MCF 10A (cell line): ENCODE results near the gene SLC38A2. TPM values are rescaled to one million over a fixed set of nuclear protein-coding genes. Genes with fewer than 3 reads are reported as not detected.
A peak's percentile ranks its signal among the peaks of the same experiment; 100 is the strongest.
"Not testable (repeated sequence)": the region's sequence is repeated elsewhere in the genome, so short reads cannot be mapped to it uniquely, and the experiment has no call there.

ENCODE experiments used
- BruUV-seq: library from RNA; stranded (reverse); fragments of 400-500 nt; replicated peaks from 2 replicates; lab custom pipeline; 2021; lab: Mats Ljungman, UMichigan
- CTCF ChIA-PET: fragments of 300-600 bp; sonication (Branson Sonifier 250); formaldehyde crosslinking; extraction: SDS; loops from one replicate; lab custom pipeline; 2021; ENCODE audit warnings: antibody characterized with exemption, inconsistent platforms; lab: Yijun Ruan, JAX
- POLR2A ChIA-PET: fragments of 300-600, 350-650 bp; sonication (Branson Sonifier 250); formaldehyde crosslinking; extraction: SDS; loops from one replicate; lab custom pipeline; 2020; ENCODE audit warnings: antibody characterized with exemption, inconsistent platforms; lab: Yijun Ruan, JAX
- DNase-seq: peaks from one replicate; pipeline ENCODE4 v3.0.0-alpha.2; 2018; ENCODE audit not compliant: unreplicated experiment
- H3K27ac Mint-ChIP-seq: one replicate; pipeline ENCODE4 v1.8.0; 2022; ENCODE audit warnings: mild to moderate bottlenecking, low read depth, mixed read lengths; ENCODE audit not compliant: unreplicated experiment
- H3K27me3 Mint-ChIP-seq: one replicate; pipeline ENCODE4 v1.8.0; 2022; ENCODE audit warnings: mixed read lengths; ENCODE audit not compliant: insufficient read depth, unreplicated experiment
- H3K36me3 Mint-ChIP-seq: one replicate; pipeline ENCODE4 v1.8.0; 2022; ENCODE audit warnings: mild to moderate bottlenecking, moderate library complexity, mixed read lengths; ENCODE audit not compliant: insufficient read depth, unreplicated experiment
- H3K4me1 Mint-ChIP-seq: one replicate; pipeline ENCODE4 v1.8.0; 2022; ENCODE audit warnings: mixed read lengths; ENCODE audit not compliant: insufficient read depth, unreplicated experiment
- H3K4me3 Mint-ChIP-seq: one replicate; pipeline ENCODE4 v1.8.0; 2022; ENCODE audit warnings: mild to moderate bottlenecking, moderate library complexity, mixed read lengths; ENCODE audit not compliant: unreplicated experiment
- H3K9me3 Mint-ChIP-seq: one replicate; pipeline ENCODE4 v1.8.0; 2022; ENCODE audit warnings: mixed read lengths; ENCODE audit not compliant: unreplicated experiment
- CTCF ChIP-seq: fragments of 200-600 bp; IDR thresholded peaks from one replicate; pipeline ENCODE4 v1.8.0; 2022; ENCODE audit warnings: antibody characterized with exemption, mild to moderate bottlenecking; ENCODE audit not compliant: unreplicated experiment
- intact Hi-C: fragments of 100-400 bp; cut with micrococcal nuclease; formaldehyde crosslinking; loops from 2 replicates; pipeline ENCODE4 v1.14.1; 2022
- total RNA-seq: library from RNA; stranded (reverse); gene quantifications from 2 replicates; pipeline ENCODE4 v1.2.3, GENCODE V29; 2022

The SLC38A2 gene
- total RNA-seq, 1 experiment from 2014 or later: 1,070 TPM

GRCh38 chr12:46343118-46343852, 29.3 kb downstream of the SLC38A2 start:
- POLR2A ChIA-PET: interaction anchor here (0.6 to 1.9 kb wide), 5 partner anchors 13 to 588 kb away, joined by 3 to 8 read pairs (median 8); partner anchors contain the start of gene SLC38A1
- Mint-ChIP-seq H3K4me3 (no peak overlapping the region), H3K4me1 (peaks cover 14% of the 10 kb centered on the region), H3K27ac (no peak overlapping the region), H3K9me3 (no peaks in the 10 kb centered on the region), H3K36me3 (no peaks in the 10 kb centered on the region), H3K27me3 (no peaks in the 10 kb centered on the region)
- TF ChIP-seq CTCF: no peak
- intact Hi-C loops: loop anchor here (5.0 kb wide), 1 partner anchor 589 kb away; no protein-coding TSS in a partner anchor
- no TSS peak for BruUV-seq
- CTCF ChIA-PET: interaction anchor here (0.6 to 2.6 kb wide), 11 partner anchors 11 to 1547 kb away, joined by 3 to 11 read pairs (median 3); no protein-coding TSS in a partner anchor
- peak; percentile 25 for DNase-seq

DNA sequence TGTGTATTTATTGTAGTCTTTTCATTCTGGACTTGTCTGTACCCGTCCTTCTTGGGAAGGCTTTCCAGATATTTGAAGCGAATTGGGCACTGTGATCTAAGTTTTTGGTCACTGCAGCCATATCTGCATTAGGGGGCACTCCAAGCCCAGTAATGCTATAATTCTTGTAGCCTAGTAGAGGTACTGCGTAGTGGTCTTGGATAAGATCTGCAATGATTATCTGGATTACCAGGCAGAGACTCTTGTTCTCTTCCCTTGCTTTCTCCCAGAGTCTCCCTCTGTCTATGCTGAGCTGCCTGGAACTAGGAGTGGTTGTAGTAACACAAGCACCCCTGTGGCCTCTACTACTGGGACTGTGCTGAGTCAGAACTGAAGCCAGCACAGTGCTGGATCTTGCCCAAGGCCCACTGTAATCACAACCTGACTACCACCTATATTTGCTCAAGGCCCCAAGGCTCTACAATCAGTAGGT, 30.0 kb downstream of the SLC38A2 start:
- no peaks in the 10 kb centered on the region for H3K27me3 Mint-ChIP-seq
- peak; percentile 31 for TF ChIP-seq CTCF
- no peaks in the 10 kb centered on the region for H3K9me3 Mint-ChIP-seq
- H3K4me1 Mint-ChIP-seq: peaks cover 14% of the 10 kb centered on the region
- peak overlapping the region; percentile 81 for H3K27ac Mint-ChIP-seq
- DNase-seq: peak; percentile 63
- no peaks in the 10 kb centered on the region for H3K36me3 Mint-ChIP-seq
- intact Hi-C loops: loop anchor here (5.0 kb wide), 1 partner anchor 590 kb away; no protein-coding TSS in a partner anchor
- CTCF ChIA-PET: interaction anchor here (0.6 to 2.6 kb wide), 12 partner anchors 11 to 1547 kb away, joined by 3 to 11 read pairs (median 4); no protein-coding TSS in a partner anchor
- no TSS peak for BruUV-seq
- POLR2A ChIA-PET: interaction anchor here (0.7 to 1.9 kb wide), 4 partner anchors 14 to 226 kb away, joined by 3 to 8 read pairs (median 6); no protein-coding TSS in a partner anchor
- no peak overlapping the region for H3K4me3 Mint-ChIP-seq

DNA sequence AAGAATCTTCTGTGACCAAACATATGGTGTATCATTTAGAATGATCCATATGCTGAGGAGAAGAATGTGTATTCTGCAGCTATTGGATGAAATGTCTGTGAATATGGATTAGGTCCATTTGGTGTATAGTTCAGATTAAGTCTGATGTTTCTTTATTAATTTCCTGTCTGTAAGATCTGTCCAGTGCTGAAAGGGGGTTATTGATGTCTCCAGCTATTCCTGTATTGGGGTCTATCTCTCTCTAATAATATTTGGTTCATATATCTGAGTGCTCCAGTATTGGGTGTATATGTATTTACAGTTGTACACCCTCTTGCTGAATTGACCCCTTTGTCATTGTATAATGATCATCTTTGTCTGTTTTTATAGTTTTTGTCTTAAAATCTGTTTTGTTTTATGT, 33.5 kb downstream of the SLC38A2 start:
- peaks cover 14% of the 10 kb centered on the region for H3K4me1 Mint-ChIP-seq
- no peaks in the 10 kb centered on the region for H3K36me3 Mint-ChIP-seq
- H3K4me3 Mint-ChIP-seq: no peak overlapping the region
- no peak overlapping the region for H3K27ac Mint-ChIP-seq
- no peaks in the 10 kb centered on the region for H3K9me3 Mint-ChIP-seq
- ChIA-PET CTCF (no interaction called here), POLR2A (interaction anchor here (0.6 kb wide), 1 partner anchor 70 kb away, joined by 3 read pairs; the partner anchor contains the start of gene SLC38A1)
- intact Hi-C loops: loop anchor here (10.0 kb wide), 1 partner anchor 204 kb away; no protein-coding TSS in a partner anchor
- no peak for TF ChIP-seq CTCF
- H3K27me3 Mint-ChIP-seq: no peaks in the 10 kb centered on the region
- BruUV-seq: no TSS peak
- DNase-seq: no peak

GRCh38 chr12:46332260-46332659, 40.3 kb downstream of the SLC38A2 start:
- Mint-ChIP-seq H3K27me3 (no peaks in the 10 kb centered on the region), H3K36me3 (no peaks in the 10 kb centered on the region), H3K4me1 (no peaks in the 10 kb centered on the region), H3K9me3 (peaks cover 11% of the 10 kb centered on the region), H3K4me3 (no peak overlapping the region), H3K27ac (no peak overlapping the region)
- no TSS peak for BruUV-seq
- ChIA-PET POLR2A (interaction anchor here (0.6 to 1.0 kb wide), 2 partner anchors 62 to 228 kb away, joined by 3 to 5 read pairs; no protein-coding TSS in a partner anchor), CTCF (interaction anchor here (0.8 to 1.4 kb wide), 3 partner anchors 25 to 688 kb away, joined by 3 to 4 read pairs (median 3); no protein-coding TSS in a partner anchor)
- DNase-seq: peak; percentile 57
- no peak for TF ChIP-seq CTCF
- intact Hi-C loops: loop anchor here (10.0 kb wide), 1 partner anchor 197 kb away; no protein-coding TSS in a partner anchor

DNA sequence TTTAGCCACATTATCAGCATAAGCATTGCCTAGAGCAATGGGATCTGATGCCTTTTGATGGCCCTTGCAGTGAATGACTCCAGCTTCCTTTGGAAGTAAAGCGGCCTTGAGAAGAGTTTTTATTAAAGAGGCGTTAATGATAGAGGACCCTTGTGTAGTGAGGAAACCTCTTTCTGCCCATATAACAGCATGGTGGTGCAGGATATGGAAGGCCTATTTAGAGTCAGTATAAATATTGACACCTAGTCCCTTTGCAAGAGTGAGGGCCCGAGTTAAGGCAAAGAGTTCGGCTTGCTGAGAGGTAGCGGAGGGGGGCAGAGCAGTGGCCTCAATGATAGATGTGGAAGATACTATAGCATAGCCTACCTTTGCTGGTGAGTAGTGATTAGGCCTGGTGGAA, 47.5 kb downstream of the SLC38A2 start:
- POLR2A ChIA-PET, H3K27me3 Mint-ChIP-seq, H3K9me3 Mint-ChIP-seq, DNase-seq, H3K4me1 Mint-ChIP-seq, intact Hi-C loops, H3K27ac Mint-ChIP-seq, BruUV-seq, CTCF ChIA-PET, H3K4me3 Mint-ChIP-seq, H3K36me3 Mint-ChIP-seq: not testable (repeated sequence)
